Endothelial cell (in vitro differentiated cells): ENCODE results near the gene ZDHHC3. TPM values are rescaled to one million over a fixed set of nuclear protein-coding genes. Genes with fewer than 3 reads are reported as not detected.

Source experiments
- DNase-seq: peaks from one replicate; pipeline ENCODE4 v3.0.0; 2021; ENCODE audit warnings: low spot score
- H3K27ac Mint-ChIP-seq: one replicate; pipeline ENCODE4 v1.8.0; 2021; ENCODE audit warnings: mixed read lengths, inconsistent platforms; ENCODE audit not compliant: unreplicated experiment
- H3K27me3 Mint-ChIP-seq: one replicate; pipeline ENCODE4 v1.8.0; 2021; ENCODE audit warnings: mild to moderate bottlenecking, moderate library complexity, mixed read lengths, inconsistent platforms; ENCODE audit not compliant: unreplicated experiment
- H3K36me3 Mint-ChIP-seq: one replicate; pipeline ENCODE4 v1.8.0; 2021; ENCODE audit warnings: mild to moderate bottlenecking, low read depth, mixed read lengths, inconsistent platforms; ENCODE audit not compliant: unreplicated experiment
- H3K4me1 Mint-ChIP-seq: one replicate; pipeline ENCODE4 v1.8.0; 2021; ENCODE audit warnings: mild to moderate bottlenecking, mixed read lengths, inconsistent platforms; ENCODE audit not compliant: unreplicated experiment
- H3K4me3 Mint-ChIP-seq: one replicate; pipeline ENCODE4 v1.8.0; 2021; ENCODE audit warnings: mild to moderate bottlenecking, mixed read lengths, inconsistent platforms; ENCODE audit not compliant: unreplicated experiment
- H3K9me3 Mint-ChIP-seq: one replicate; pipeline ENCODE4 v1.8.0; 2021; ENCODE audit warnings: mixed read lengths, inconsistent platforms; ENCODE audit not compliant: unreplicated experiment
- total RNA-seq: library from RNA; stranded (reverse); fragmentation: NEBNext Ultra II Directional; extraction: Animal tissue kit (Norgen Biotek cat#: 25700); gene quantifications from one replicate; pipeline ENCODE4 v1.2.1, GENCODE V29; 2021; ENCODE audit not compliant: unreplicated experiment
- TF ChIP-seq, protein P1 (sequence below): fragments of 200-600 bp; sonication (generic); IDR thresholded peaks from one replicate; pipeline ENCODE4 v1.5.0; 2021; ENCODE audit warnings: antibody characterized with exemption; ENCODE audit not compliant: unreplicated experiment

The ZDHHC3 gene
- total RNA-seq, 1 donor from 2014 or later = 135 TPM

- Mint-ChIP-seq H3K4me3 (no peak overlapping the region), H3K4me1 (no peaks in the 10 kb centered on the region), H3K27ac (no peak overlapping the region), H3K9me3 (no peaks in the 10 kb centered on the region), H3K27me3 (no peaks in the 10 kb centered on the region), H3K36me3 (no peaks in the 10 kb centered on the region)
- TF ChIP-seq, protein P1, sequence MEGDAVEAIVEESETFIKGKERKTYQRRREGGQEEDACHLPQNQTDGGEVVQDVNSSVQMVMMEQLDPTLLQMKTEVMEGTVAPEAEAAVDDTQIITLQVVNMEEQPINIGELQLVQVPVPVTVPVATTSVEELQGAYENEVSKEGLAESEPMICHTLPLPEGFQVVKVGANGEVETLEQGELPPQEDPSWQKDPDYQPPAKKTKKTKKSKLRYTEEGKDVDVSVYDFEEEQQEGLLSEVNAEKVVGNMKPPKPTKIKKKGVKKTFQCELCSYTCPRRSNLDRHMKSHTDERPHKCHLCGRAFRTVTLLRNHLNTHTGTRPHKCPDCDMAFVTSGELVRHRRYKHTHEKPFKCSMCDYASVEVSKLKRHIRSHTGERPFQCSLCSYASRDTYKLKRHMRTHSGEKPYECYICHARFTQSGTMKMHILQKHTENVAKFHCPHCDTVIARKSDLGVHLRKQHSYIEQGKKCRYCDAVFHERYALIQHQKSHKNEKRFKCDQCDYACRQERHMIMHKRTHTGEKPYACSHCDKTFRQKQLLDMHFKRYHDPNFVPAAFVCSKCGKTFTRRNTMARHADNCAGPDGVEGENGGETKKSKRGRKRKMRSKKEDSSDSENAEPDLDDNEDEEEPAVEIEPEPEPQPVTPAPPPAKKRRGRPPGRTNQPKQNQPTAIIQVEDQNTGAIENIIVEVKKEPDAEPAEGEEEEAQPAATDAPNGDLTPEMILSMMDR = no peak
- DNase-seq = no peak
Measured at GRCh38 chr3:44880284-44880683, 95.7 kb downstream of the ZDHHC3 start.

- no peak for DNase-seq
- Mint-ChIP-seq H3K27ac (no peak overlapping the region), H3K9me3 (no peaks in the 10 kb centered on the region), H3K4me3 (no peak overlapping the region), H3K27me3 (no peaks in the 10 kb centered on the region), H3K36me3 (no peaks in the 10 kb centered on the region), H3K4me1 (no peaks in the 10 kb centered on the region)
- TF ChIP-seq, protein P1 = no peak
Measured at GRCh38 chr3:44877333-44877732, 98.6 kb downstream of the ZDHHC3 start.

GRCh38 chr3:44875596-44875995 lies 100.4 kb downstream of the ZDHHC3 start:
- TF ChIP-seq, protein P1 = no peak
- H3K9me3 Mint-ChIP-seq = no peaks in the 10 kb centered on the region

More at GRCh38 chr3:44875596-44875995, 100.4 kb downstream of the ZDHHC3 start:
- no peaks in the 10 kb centered on the region for H3K36me3 Mint-ChIP-seq
- no peak for DNase-seq
- no peak overlapping the region for H3K27ac Mint-ChIP-seq
- no peaks in the 10 kb centered on the region for H3K4me1 Mint-ChIP-seq
- H3K4me3 Mint-ChIP-seq = no peak overlapping the region
- no peaks in the 10 kb centered on the region for H3K27me3 Mint-ChIP-seq

Other genes with a start within 250 kb of the ZDHHC3 start
- gene ZNF501, start 246.5 kb downstream of the ZDHHC3 start, total RNA-seq = 4.7 TPM
- gene KIAA1143, start 214.6 kb downstream of the ZDHHC3 start, total RNA-seq = 37.9 TPM
- gene KIF15, start 214.4 kb downstream of the ZDHHC3 start, total RNA-seq = 6.0 TPM
- gene TMEM42, start 114.3 kb downstream of the ZDHHC3 start, total RNA-seq = 17.7 TPM
- not detected for gene TGM4, start 101.6 kb downstream of the ZDHHC3 start, total RNA-seq
- 33.2 TPM for gene EXOSC7, start 70 bp upstream of the ZDHHC3 start, total RNA-seq
- gene CLEC3B, start 50.1 kb upstream of the ZDHHC3 start, total RNA-seq = 0.41 TPM
- 0.26 TPM for gene CDCP1, start 170.2 kb upstream of the ZDHHC3 start, total RNA-seq